ENCODE data around the gene TRIO.

TRIO gene

DNA sequence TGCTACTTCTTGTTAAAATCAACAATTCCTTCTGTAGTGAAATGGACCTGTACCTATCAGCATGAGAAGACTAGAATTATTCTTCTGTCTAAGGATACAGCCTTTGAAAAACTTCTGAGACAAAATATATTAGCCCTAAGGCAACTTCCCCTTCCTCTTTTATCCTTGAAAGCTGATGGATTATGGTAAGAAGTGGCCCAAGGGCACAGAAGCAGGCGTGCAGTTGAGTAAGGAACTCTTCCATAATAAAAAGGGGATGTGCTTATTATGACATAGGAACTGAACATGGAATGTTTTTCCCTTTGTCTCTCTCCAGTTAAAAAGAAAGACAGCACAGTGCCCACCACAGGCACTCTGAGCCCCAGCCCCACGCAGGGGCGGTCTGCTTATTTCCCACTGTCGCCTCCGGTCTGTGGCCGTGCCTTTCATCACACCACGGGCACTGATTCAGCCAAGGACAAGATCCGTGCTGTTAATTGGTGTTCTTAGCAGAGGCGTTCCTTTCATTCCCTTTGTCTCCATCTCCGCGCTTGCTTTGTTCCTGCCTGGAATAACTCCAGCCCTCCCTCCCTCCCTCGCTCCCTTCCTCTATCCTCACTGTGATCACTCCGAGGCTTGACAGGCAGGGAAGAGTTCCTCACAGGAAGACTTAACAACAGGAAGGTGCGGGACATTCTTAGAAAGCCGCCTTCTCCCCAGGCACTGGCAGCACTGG, 302.6 kb downstream of the TRIO start:
- DNase-seq: no peak

DNA sequence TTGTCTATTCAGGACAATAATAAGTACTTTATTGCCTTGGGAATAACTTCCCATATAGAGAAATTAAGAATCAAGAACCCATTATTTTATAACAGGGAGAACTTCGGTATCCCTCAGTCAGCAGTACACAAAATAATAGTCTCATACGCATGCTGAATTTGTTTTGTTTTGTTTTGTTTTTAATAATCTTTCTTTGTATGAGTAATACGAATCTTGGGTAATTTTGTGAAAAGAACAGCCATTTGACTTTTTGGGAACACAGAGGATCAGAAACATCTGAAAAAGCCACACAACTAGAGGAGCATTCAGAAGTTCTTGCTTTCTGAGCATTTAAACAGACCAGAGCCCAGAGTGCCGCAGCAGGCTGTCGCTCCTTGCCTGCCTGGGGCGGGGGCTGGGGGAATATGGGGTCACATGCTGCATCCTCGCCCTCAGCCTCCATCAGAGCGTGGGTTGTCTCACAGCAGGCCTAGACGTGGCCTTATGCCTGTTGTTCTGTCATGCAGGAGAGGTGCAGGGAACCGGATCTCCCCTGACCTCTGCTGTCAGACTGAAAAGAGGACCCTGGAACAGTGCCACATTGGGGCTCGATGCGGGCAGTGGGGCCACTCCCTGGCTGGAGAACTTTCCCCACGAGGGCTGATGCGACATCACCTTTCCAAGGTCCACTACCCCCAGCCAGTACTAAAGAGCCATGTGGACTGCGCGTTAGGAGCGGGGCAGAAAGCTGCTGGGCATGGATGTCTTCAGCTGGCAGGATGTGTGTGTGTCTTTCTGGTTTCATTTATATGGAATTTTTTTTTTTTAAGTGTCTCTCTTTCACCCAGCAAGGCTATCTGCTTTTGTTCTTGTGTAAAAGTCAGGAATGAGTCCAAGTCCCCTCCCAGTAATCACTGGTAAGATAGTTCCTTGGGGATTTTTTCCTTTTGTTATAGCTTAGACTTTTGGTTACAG, 305.1 kb downstream of the TRIO start:
- no peak for DNase-seq

DNA sequence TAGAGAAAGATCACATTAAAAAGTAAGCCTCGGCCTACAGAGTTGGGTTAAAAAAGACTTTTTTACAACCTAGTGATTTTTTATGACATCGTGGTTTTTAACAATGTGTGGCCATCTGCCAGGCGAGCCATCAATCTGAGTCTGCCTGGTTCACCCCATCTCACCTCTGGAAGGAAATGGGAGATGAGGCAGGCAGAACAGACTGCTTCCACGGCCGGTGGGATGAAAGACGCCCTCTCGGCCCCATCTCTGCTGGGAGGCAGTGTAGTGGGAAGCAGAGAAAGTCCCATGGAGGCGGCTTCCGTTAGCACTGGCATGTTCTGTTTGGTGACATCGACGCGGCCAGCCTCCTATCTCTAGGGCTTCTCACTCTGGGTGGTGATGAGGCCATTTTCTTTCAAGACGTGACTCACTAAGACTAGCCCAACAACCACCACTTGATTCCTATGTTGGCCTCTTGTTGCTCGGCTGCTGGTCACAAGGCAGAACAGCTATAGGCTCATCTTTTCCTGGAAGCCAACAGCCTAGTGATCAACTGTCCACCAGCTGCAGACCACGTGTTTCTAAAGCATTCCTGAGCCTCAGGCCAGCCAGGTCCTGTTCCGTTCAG, 306.0 kb downstream of the TRIO start:
- DNase-seq: no peak

DNA sequence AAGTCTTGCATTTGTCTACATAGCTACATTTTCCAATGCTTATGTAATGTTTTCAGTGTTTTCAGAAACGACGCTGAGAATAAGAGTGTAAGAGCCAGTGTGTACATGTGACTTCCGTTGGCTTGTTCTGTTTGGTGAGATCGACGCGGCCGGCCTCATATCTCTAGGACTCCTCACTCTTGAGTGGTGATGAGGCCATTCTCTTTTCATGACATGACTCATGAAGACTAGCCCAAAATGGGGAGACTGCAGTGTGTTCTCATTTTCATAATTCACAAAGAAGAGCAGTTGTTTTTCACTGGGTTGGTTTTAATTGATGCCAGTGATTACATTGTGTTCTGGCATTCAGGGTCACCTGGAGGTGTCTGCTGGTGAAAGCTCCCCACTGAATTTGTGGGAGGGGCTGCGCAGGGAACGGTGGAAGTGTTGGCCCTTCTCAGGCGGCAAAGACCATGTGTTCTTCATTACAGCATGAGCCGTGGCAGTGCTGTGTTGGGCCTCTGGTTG, 306.9 kb downstream of the TRIO start:
- DNase-seq: no peak

DNA sequence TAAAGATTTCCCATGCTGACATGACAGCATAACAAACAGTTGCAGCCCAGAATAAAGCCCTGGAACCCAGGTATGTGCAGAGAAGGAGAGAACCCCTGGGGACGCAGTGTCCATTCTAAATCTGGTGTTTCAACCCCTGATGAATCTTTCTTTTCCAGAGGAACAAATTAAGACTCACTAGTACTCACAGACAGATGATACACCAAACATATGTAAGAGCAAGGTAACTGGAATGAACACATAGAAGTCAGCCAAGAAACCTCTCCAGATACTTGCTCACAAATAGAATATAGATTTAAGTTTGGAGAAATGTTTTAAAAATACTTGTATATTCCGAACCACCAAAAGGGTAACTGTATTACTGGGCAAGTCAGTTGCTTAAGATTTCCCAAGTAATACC, 307.6 kb downstream of the TRIO start:
- no peak for DNase-seq

DNA sequence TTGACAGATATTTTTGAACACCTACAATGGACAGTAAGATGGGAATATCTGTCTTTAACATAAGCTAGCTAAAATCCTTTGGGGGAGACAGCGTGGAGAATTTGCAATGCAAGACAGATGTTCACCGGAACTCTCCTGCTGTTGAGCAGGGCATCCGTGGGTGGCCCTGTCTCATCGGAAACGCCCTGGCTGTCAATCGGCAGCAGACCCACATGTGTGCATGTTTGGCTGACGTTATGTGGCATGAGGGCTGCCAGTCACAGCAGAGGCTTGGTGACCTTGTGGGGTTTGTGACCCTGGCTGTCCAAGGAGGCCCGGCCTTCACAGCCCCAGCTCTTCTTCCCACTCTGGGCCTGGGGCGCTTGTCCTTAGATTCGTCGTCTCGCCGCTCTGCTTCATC, 308.7 kb downstream of the TRIO start:
- DNase-seq: no peak

DNA sequence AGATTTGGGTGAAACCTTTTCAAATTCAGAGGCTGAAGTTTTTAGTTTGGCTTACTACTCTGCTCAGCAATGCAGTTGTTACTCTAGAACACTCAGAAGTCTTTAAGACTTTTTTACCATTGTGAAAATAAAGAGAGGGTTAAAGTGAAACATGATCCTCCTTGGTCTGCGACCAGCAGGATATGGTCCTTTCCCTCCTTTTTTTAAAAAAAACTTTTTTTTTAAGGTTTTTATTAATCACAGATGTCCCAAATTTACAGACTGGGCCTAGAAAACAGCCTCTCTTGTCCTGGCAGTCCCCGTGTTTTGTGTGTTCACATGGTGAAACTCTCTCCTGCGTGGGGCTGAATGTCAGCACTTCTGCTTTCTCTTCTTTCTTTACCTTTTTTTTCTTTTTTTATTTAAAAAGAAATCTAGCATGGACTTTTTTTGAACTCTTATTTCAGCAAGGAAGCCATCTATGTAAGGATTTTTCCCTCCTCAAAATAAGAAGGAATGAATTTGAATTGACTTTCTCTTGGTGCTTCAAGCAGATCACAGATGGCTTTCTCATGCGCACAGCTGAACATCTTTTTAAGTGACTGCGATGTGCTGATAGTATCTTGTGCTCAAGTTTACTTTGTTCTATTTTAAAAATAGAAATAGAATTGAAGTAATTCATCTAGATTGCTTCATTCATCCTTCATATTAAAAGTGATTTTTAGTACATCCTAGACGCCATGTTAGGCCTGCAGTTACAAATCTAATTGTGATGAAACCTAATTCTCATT, 309.7 kb downstream of the TRIO start:
- DNase-seq: no peak

DNA sequence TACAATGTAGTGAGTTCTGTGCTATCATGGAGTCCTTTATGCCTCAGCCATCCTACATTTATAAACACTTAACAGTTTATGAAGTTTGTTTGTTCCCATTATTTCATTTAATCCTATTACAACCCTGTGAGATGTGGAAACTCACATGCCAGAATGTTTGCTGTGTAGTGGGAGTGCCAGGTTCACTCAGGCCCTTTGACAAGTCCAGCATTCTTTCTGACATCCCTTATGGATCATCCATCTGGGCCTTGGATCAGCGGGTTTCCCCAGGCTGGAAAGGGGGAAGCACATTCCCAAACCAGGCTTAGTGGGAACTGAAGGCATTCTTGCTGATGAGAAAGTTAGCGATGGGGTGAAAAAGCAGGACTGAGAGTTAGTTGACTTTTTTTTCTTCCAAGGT, 310.3 kb downstream of the TRIO start:
- DNase-seq: no peak

DNA sequence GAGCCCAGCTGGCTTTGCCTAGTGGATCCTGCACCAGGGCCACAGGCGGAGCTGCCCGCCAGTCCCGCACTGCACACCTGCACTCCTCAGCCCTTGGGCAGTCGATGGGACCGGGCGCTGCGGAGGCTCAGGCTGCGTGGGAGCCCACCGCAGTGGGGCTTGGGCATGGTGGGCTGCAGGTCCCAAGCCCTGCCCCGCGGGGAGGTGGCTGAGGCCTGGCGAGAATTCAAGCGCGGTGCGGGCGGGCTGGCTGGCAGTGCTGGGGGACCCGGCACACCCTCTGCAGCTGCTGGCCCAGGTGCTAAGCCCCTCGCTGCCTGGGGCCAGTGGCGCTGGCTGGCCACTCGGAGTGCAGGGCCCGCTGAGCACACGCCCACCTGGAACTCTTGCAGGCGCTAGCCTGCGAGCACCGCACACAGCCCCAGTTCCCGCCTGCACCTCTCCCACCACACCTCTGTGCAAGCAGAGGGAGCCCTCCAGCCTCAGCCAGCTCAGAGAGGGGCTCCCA, 312.7 kb downstream of the TRIO start:
- DNase-seq: no peak

DNA sequence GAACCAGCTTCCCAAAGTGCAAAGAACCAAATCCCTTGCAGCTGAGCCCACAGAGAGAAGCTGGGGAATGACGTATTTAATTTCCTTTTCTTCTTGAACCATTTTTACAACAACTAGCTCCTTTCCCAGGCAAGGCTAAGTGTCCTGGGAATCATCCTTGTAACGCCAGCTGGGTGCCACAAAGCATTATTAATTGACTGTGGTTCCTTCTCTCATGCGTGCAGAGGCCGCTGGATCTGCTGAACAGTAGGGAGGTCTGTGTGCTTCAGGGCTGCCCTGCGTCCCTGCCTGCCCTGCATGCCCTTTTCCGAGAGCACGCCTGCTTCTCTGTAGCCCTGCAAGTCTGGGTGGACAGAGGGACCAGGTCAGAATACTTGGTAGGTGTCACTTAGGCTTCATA, 314.3 kb downstream of the TRIO start:
- no peak for DNase-seq

DNA sequence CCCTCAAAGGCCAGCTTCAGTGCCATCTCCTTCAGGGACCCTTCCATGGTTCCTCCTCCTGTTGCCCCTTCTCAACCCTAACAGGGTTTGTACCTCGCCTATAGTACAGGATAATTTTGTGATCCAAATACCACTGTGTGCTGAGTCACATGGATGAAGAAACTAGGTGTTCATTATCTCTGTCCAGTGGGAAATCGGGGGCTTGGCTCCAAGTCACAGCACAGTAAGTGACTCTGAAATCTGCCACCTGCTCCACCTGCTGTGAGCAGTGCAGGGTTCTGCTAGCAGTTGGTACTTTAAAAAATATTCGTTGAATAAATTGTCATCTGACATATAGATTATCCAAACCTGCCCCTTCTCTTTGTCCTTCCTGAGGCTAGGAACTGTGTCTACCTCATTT, 315.3 kb downstream of the TRIO start:
- no peak for DNase-seq

DNA sequence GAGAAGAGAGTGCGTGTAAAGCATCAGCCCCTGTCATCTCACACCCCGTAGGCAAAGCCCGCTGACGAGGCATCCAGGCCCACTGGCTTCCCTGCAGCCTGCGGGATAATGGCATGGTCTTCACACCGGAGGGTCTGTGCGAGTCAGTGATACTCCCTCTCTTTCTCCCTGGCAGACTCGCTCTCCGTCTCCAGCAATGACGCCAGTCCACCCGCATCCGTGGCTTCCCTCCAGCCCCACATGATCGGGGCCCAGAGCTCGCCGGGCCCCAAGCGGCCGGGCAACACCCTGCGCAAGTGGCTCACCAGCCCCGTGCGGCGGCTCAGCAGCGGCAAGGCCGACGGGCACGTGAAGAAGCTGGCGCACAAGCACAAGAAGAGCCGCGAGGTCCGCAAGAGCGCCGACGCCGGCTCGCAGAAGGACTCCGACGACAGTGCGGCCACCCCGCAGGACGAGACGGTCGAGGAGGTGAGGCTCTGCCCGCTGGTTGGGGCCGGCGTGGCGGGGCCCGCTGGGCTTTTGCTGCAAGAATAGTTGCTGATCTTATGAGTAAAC, 317.8 kb downstream of the TRIO start:
- no peak for DNase-seq

DNA sequence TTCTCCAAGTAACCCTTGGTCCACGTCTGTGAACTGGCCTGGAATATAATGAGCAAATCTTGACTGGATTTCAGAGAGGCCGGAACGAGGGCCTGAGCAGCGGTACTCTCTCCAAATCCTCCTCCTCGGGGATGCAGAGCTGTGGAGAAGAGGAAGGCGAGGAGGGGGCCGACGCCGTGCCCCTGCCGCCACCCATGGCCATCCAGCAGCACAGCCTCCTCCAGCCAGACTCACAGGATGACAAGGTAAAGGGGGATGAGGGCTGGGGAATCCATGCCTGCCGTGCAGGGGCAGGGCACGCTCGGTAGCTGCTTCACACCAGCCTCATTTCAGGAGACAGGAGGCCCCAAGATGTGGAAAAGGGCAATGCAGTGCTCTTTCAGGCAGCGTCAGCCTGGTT, 319.5 kb downstream of the TRIO start:
- DNase-seq: no peak

DNA sequence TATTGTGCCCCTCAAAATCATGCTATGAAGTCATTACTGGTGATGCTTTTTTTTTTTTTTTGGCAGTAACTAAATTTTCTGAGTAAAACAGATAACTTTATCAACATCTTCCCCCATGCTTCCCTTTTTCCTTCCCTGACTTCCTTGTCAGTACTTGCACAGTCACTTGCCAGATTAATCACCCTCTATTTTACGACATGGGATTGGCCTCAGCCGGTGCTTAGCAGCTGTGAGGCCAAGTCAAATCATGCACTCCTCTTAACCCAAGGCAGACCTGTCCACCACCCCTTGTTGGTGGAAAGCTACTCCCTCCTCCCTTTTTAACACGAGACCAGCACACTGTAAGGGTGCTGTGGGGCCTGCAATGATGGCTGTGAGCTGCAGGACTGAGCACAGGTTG, 320.5 kb downstream of the TRIO start:
- DNase-seq: no peak

DNA sequence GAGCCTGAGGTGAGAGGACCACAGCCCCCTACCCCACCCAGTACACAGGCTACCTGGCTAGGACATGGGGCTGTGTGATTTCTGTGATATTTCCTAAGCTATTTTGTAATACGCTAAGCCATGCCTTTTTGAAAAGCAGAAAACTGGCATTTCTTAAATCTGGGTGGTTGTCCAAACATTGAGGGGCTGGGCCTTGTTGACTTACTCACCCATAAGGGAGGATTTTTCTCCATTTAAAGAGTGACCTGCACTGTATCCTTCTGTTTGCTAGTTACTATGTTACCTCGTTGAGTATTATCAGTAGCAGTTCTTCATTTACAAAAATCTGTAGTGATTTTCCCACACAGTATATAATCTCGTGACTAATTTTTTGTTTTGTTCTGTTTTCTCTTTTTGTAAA, 321.0 kb downstream of the TRIO start:
- no peak for DNase-seq

DNA sequence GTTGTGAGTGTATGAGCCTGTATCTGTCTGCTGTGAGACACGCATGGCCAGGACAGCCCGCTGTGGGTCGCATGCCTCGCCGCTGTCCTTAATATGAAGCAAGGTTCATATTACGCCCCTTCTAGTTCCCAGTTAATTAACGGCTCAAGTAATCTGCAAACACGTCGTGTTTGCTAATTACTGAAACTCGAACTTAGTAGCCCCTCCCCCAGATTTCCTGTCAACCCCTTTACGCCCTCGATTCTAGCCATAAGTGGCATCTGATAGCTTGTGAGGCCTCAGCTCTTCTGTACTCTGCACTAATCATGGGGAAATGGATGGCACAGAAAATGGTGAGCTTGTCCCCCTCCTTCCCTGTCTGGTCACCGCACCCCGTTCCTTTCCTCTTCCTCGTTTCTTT, 321.5 kb downstream of the TRIO start:
- no peak for DNase-seq

DNA sequence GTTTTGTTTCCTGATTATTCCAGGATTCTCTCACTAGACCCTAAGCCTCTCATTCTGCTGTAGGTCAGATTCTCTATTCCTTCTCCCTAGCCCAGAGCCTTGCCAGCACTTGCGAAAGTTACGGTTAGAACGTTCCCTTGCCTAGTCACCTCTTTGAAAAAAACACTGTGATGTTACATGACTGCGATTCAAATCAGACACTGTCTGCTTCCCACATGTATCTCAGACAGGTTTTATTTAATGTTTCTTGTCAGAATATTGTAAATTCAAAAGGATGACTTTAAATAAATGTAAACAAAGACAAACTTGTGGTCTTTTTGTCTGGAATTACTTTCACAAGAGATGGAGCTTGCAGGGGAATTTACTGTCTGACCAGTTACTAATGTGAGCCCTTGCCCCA, 322.0 kb downstream of the TRIO start:
- no peak for DNase-seq

DNA sequence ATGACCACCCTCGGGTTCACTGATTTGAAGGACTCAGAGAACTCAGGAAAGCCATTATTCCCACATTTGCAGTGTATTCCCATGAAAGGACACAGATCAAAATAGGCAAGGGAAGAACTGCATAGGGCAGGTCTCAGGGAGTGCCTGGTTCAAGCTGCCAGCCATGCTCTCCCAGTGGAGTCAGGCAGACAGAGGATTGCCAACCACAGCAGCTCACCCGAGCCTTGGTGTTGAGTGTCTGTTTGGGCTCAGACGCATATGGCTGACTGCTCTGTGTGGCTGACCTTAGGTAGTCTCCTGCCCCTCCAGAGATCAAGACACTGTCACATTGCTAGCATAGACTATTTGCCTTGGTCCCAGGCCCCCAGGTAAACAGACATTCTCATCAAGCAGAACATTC, 322.6 kb downstream of the TRIO start:
- no peak for DNase-seq

DNA sequence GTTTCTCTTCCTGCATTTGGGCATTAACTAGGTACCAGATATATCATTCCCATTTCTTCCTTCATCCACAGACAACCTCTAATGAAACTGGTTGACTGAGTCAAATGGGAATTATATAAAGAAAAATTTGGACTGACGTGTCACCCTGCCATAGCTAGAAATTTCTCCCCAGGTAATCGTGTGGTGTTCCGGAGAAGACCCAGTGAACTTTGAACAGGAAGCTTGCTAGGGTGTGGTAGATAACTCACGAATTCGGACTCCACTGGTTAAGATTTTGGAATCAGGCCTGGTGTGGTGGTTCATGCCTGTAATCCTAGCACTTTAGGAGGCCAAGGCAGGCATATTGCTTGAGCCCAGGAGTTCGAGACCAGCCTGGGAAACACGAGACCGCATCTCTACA, 324.1 kb downstream of the TRIO start:
- no peak for DNase-seq

DNA sequence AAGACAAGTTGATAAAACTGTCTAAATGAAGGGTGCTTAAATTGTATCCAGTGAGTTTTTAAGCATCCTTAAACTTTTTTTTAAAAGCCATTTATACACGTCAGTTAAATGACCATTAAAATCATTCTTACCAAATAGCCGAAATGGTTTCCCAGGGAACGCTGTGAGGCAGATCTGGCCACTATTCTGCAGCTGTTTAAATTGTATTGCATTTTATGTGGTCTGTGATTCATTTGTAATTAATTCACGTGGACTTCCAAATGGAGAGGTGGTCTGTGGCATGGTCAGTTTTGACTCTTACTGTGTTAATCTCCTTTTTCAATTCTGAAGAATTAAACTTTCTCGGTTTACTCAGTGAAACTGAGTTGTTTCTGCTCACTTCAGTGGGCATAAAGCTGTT, 324.7 kb downstream of the TRIO start:
- DNase-seq: no peak

DNA sequence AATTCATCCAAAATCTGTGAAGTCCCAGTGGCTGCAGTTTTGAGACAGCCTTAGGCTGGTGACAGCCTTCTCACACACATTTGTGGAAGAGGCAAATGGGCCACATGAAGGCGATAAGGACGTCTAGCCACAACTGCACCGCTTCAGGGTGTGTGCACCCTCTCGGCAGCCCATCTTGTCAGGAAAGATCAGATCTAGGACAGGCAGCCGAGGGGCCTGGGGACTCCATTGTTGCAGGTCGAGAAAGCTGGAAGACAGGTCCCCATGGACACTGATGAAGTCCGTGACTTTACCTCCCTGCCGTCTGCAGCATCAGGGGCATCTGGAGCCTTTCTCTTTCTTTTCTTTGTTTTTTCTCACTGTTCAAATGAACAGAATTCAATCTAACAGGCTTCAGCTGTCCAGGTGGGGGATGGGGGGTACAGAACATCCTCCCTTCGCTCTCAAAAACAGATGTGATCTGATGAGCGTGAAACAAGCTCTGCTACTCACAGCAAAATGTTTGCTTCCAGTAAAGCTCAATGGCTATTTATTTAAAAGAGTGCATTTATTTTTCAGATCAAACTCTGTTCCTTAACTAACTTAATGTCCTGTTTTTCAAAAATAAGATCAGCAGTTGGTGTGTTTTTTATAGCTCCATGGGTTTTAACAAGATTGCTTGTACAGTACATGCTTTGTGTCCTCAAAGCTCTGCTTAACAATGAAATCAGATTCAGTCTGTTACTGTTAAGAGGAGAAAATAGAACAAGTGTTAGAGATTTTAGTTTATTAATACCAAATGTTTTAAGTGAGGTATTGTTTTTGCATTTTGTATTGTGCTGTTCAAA, 326.6 kb downstream of the TRIO start:
- no peak for DNase-seq

DNA sequence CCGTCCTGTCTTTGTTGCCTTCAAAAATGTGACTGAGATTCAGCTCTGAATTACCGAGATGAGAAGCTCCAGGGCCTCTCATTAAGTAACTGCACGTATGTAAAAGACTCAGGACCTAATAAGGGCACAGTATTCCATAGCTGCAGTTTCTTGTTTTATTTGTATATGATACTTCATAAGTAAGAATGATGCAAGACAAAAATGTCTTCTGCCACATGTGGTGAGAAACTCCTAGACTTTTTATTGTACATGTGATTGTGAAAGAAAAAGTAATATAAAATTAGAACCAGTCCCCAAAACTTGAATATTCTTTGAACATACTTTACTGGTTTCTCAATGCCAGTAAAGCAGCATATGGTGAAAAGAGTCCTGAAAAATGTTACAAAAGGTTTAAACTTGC, 328.4 kb downstream of the TRIO start:
- no peak for DNase-seq

All from stimulated activated CD4-positive, alpha-beta T cell treated with anti-CD3 and anti-CD28 coated beads, Interleukin-1b, Interleukin-23, amount 100 ng/mL, for 48 hours (primary cell).